Neural progenitor cell (in vitro differentiated cells): ENCODE data around the gene NOTUM. TPM values are rescaled to one million over a fixed set of nuclear protein-coding genes. Genes with fewer than 3 reads are reported as not detected.

ENCODE experiments used
- DNase-seq: peaks from one replicate; pipeline ENCODE4 v3.0.0-alpha.2; 2016; ENCODE audit warnings: low spot score
- H2AFZ ChIP-seq: fragments of 200-600 bp; sonication (generic); replicated peaks from 2 replicates; pipeline ENCODE4 v1.6.1; 2016; ENCODE audit warnings: antibody characterized with exemption
- H3F3A ChIP-seq: fragments of 200-600 bp; sonication (generic); 2 replicates; pipeline ENCODE4 v1.6.1; 2016; ENCODE audit warnings: antibody characterized with exemption, low read depth
- H3K27ac ChIP-seq: fragments of 200-600 bp; sonication (generic); 2 replicates; pipeline ENCODE4 v1.5.1; 2016; ENCODE audit warnings: mild to moderate bottlenecking
- H3K27me3 ChIP-seq: fragments of 200-600 bp; sonication (generic); 2 replicates; pipeline ENCODE4 v1.6.1; 2016; ENCODE audit warnings: mild to moderate bottlenecking, moderate library complexity
- H3K36me3 ChIP-seq: fragments of 200-600 bp; sonication (generic); 2 replicates; pipeline ENCODE4 v1.5.1; 2016
- H3K4me1 ChIP-seq: fragments of 200-600 bp; sonication (generic); 2 replicates; pipeline ENCODE4 v1.6.1; 2016; ENCODE audit warnings: mixed run types
- H3K4me2 ChIP-seq: fragments of 200-600 bp; sonication (generic); 2 replicates; pipeline ENCODE4 v1.6.1; 2016
- H3K4me3 ChIP-seq: fragments of 200-600 bp; sonication (generic); 2 replicates; pipeline ENCODE4 v1.5.1; 2016
- H3K79me2 ChIP-seq: fragments of 200-600 bp; sonication (generic); 2 replicates; pipeline ENCODE4 v1.6.1; 2016; ENCODE audit warnings: low read depth
- H3K9ac ChIP-seq: fragments of 200-600 bp; sonication (generic); 2 replicates; pipeline ENCODE4 v1.6.1; 2016
- H3K9me3 ChIP-seq: fragments of 200-600 bp; sonication (generic); 2 replicates; pipeline ENCODE4 v1.5.1; 2016; ENCODE audit warnings: low read depth
- H4K20me1 ChIP-seq: fragments of 200-600 bp; sonication (generic); 2 replicates; pipeline ENCODE4 v1.6.1; 2016; ENCODE audit warnings: low read depth
- H3K27ac Mint-ChIP-seq: 3 replicates; pipeline ENCODE4 v1.8.0; 2021; ENCODE audit warnings: mixed read lengths
- H3K27me3 Mint-ChIP-seq: 2 replicates; pipeline ENCODE4 v1.8.0; 2022; ENCODE audit warnings: low read depth, mild to moderate bottlenecking, inconsistent platforms, moderate library complexity, mixed read lengths; ENCODE audit not compliant: insufficient read depth
- H3K36me3 Mint-ChIP-seq: 3 replicates; pipeline ENCODE4 v1.8.0; 2021; ENCODE audit warnings: mixed read lengths
- H3K4me1 Mint-ChIP-seq: 3 replicates; pipeline ENCODE4 v1.8.0; 2021; ENCODE audit warnings: mixed read lengths
- H3K4me3 Mint-ChIP-seq: 3 replicates; pipeline ENCODE4 v1.8.0; 2021; ENCODE audit warnings: mild to moderate bottlenecking, moderate library complexity, mixed read lengths
- H3K9me3 Mint-ChIP-seq: 3 replicates; pipeline ENCODE4 v1.8.0; 2020; ENCODE audit warnings: mixed read lengths
- EZH2 ChIP-seq: fragments of 200-600 bp; sonication (generic); IDR thresholded peaks from 2 replicates; pipeline ENCODE4 v1.6.1; 2017; ENCODE audit warnings: antibody characterized with exemption, mild to moderate bottlenecking, moderate library complexity
- EZH2phosphoT487 ChIP-seq: fragments of 200-600 bp; sonication (generic); IDR thresholded peaks from 2 replicates; pipeline ENCODE4 v1.6.1; 2017; ENCODE audit warnings: antibody characterized with exemption
- total RNA-seq: library from RNA; depleted of rRNA; stranded (reverse); fragments of >200 nt; gene quantifications from 2 replicates; pipeline ENCODE4 v1.2.3, GENCODE V29; 2015; ENCODE audit warnings: low replicate concordance
- TF ChIP-seq, protein P1 (sequence below): fragments of 200-600 bp; sonication (generic); IDR thresholded peaks from 2 replicates; pipeline ENCODE4 v1.5.1; 2017; ENCODE audit warnings: antibody characterized with exemption, mild to moderate bottlenecking

Gene NOTUM
- total RNA-seq, 1 donor from 2014 or later: not detected

DNA sequence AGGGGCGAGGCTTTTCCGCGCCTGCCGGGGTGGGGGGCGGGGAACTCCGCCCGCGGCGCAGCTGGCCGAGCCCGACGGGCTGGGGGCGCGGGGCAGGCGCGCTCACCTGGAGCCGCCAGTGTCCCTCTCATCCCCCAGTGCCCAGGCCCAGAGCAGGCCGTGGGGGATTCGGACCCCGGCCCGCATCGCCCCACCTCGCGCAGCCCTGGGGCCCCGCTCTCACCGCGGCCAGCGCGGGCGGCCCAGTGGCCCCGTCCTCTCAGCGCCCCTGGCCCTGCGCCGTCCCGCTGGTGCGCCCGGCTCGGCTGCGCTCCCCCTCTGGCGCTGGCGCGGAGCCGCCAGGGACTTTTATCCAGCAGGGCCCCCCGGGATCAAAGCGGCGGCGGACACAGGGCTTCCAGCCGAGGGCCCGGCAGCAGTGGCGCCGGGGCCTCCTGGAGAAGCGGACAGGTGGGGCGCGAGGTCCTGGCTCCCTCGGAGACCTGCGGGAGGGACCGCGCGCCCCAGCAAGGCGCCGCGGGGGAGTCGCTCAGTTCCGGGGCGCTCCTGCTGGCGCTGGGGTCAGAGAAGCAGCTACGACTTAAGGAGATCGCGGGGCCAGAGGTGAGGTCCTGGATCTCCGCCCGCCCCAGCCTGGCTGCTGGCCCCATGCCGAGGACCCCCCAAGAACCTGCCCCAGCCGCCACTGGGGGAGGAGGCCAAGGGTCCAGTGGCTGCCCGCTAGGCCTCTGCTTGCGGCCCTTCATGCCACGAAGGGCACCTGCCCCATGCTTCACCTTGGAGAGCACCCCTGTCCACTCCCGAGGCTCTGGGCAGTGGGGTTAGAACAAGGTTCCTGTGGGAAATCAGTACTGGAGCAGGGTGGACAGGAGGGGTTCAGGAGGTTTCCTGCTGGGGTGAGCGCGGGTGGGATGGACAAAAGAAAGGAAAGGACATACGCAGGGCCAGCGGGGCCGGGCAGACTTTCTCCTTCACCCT, 823 bp upstream of the NOTUM start:
- no peak overlapping the region for H2AFZ ChIP-seq
- H3K27me3 ChIP-seq: peaks cover 100% of the 10 kb centered on the region
- H3K4me2 ChIP-seq: peak overlapping the region; percentile 73
- no peak overlapping the region for H3K9ac ChIP-seq
- H4K20me1 ChIP-seq: peaks cover 11% of the 10 kb centered on the region
- Mint-ChIP-seq H3K36me3 (peaks cover 3% of the 10 kb centered on the region), H3K27me3 (peaks cover 37% of the 10 kb centered on the region), H3K27ac (no peak overlapping the region), H3K9me3 (no peaks in the 10 kb centered on the region), H3K4me3 (peak overlapping the region; percentile 75), H3K4me1 (peaks cover 40% of the 10 kb centered on the region)
- H3K9me3 ChIP-seq: no peaks in the 10 kb centered on the region
- H3F3A ChIP-seq: peaks cover 27% of the 10 kb centered on the region
- DNase-seq: peak; percentile 53
- H3K4me3 ChIP-seq: peak overlapping the region; percentile 39
- peaks cover 13% of the 10 kb centered on the region for H3K4me1 ChIP-seq
- no peaks in the 10 kb centered on the region for H3K36me3 ChIP-seq
- TF ChIP-seq EZH2phosphoT487 (peak; percentile 83), EZH2 (peak; percentile 93)
- TF ChIP-seq, protein P1, sequence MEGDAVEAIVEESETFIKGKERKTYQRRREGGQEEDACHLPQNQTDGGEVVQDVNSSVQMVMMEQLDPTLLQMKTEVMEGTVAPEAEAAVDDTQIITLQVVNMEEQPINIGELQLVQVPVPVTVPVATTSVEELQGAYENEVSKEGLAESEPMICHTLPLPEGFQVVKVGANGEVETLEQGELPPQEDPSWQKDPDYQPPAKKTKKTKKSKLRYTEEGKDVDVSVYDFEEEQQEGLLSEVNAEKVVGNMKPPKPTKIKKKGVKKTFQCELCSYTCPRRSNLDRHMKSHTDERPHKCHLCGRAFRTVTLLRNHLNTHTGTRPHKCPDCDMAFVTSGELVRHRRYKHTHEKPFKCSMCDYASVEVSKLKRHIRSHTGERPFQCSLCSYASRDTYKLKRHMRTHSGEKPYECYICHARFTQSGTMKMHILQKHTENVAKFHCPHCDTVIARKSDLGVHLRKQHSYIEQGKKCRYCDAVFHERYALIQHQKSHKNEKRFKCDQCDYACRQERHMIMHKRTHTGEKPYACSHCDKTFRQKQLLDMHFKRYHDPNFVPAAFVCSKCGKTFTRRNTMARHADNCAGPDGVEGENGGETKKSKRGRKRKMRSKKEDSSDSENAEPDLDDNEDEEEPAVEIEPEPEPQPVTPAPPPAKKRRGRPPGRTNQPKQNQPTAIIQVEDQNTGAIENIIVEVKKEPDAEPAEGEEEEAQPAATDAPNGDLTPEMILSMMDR: no peak
- H3K27ac ChIP-seq: no peak overlapping the region
- no peaks in the 10 kb centered on the region for H3K79me2 ChIP-seq

DNA sequence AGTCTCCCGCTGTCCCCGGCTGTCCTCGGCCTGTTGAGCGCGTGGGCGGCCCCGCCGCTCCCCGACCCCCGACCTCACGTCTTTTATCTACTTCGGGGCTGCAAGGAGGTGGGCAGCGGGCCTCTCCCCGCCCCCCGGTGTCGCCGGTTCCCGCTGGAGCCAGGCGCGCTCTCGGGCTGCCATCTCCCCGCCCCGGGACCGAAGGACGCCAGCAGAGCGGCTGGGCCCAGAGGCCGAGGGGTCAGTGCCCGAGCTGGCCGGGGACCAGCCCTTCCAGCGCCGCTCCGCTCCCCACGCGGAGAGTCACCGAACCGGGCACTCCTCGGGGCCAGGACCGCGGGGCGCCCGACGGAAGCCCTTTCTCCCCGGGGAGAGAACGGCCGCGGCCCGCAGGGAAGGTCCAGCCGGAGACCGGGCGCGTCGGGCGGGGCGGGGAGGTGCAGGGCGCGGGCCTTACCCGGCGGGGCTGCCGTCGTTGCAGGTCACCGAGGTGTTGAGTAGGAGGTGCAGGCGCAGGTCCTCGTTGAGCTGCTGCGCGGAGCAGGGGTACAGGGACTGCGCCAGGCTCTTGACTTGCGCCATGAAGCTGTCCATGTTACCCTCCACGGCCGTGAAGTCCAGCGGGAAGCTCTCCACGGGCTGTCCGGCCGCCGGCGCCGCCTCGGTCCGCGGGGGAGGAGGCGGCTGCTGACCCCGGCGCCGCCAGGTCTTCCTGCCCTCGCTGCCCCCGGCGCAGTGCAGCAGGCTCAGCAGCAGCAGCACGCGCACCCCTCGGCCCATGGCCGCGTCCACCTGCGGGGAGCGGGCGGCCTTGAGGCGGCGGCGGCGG, 643 bp downstream of the NOTUM start:
- Histone ChIP-seq H3K27ac (no peak overlapping the region), H3K27me3 (peaks cover 95% of the 10 kb centered on the region), H3K4me1 (peaks cover 8% of the 10 kb centered on the region), H3K9me3 (no peaks in the 10 kb centered on the region), H2AFZ (no peak overlapping the region), H3K9ac (no peak overlapping the region), H3K36me3 (no peaks in the 10 kb centered on the region), H3F3A (peaks cover 19% of the 10 kb centered on the region), H4K20me1 (peaks cover 11% of the 10 kb centered on the region), H3K79me2 (no peaks in the 10 kb centered on the region), H3K4me3 (peak overlapping the region; percentile 38), H3K4me2 (peak overlapping the region; percentile 72)
- Mint-ChIP-seq H3K9me3 (no peaks in the 10 kb centered on the region), H3K27me3 (peaks cover 33% of the 10 kb centered on the region), H3K27ac (no peak overlapping the region), H3K36me3 (peaks cover 3% of the 10 kb centered on the region), H3K4me1 (peaks cover 38% of the 10 kb centered on the region), H3K4me3 (no peak overlapping the region)
- peak; percentile 100 for TF ChIP-seq EZH2phosphoT487
- TF ChIP-seq, protein P1: no peak
- peak; percentile 100 for TF ChIP-seq EZH2
- DNase-seq: peak; percentile 51

DNA sequence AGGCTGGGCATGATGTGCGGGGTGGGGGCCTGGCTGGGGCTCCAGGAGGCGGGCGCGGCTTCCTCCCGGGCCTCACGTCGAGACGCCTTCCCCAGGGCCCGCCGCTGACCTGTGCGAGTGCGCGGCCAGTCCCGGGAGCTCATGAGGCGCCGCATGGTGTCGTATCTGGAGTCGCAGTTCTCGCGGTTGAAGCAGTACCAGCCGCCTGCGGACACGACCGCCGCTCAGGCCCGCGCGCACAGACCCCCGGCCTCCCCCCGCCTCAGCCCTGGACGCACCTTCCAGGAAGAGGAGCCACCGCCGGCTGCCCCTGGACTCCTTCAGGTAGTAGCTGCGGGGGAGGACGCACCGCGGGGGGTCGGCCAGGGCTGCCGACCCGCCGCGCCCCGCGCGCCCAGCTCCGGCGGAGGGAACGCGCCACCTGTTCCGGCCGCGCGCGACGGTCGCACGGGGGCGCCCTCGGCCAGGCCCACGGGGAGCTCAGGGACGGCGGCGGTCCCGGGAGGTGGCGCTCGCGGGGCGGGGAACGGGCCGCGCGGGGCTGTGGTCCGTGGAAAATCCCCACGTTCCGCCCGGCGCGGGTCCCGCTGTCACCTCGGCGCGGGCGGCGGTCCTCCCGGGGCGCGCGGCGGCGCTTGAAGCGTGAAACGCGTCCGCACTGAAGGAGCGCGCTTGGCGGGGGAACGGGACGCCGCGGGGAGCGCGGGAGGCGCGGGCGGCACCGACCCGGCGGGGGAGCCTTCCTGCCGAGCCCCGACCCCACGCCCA, 1.4 kb downstream of the NOTUM start:
- Histone ChIP-seq H3K4me2 (peak overlapping the region; percentile 72), H3K9ac (no peak overlapping the region), H3K27ac (no peak overlapping the region), H3K79me2 (no peaks in the 10 kb centered on the region), H3K36me3 (no peaks in the 10 kb centered on the region), H3K4me1 (peaks cover 8% of the 10 kb centered on the region), H4K20me1 (peaks cover 11% of the 10 kb centered on the region), H3K27me3 (peaks cover 87% of the 10 kb centered on the region), H3K4me3 (peak overlapping the region; percentile 38), H2AFZ (no peak overlapping the region), H3K9me3 (no peaks in the 10 kb centered on the region), H3F3A (peaks cover 17% of the 10 kb centered on the region)
- Mint-ChIP-seq H3K36me3 (peaks cover 3% of the 10 kb centered on the region), H3K4me3 (peak overlapping the region; percentile 76), H3K9me3 (no peaks in the 10 kb centered on the region), H3K27ac (no peak overlapping the region), H3K27me3 (peaks cover 32% of the 10 kb centered on the region), H3K4me1 (peaks cover 30% of the 10 kb centered on the region)
- DNase-seq: peak; percentile 76
- TF ChIP-seq EZH2: no peak
- TF ChIP-seq, protein P1: peak; percentile 68
